ENCODE data around the gene SEPTIN8. TPM values are rescaled to one million over a fixed set of nuclear protein-coding genes. Genes with fewer than 3 reads are reported as not detected.
A peak's percentile ranks its signal among the peaks of the same experiment; 100 is the strongest.

The SEPTIN8 gene
- total and polyA plus RNA-seq, 12 donors = 11.3 to 41.8 (median 30.4) TPM

GRCh38 chr5:132767150-132767549 is 9.9 kb downstream of the SEPTIN8 start:
- TF ChIP-seq CTCF (IDR thresholded peaks at IDR 0.05) = no peak
- no peak for DNase-seq
- peak in 1 of 8 donors; percentile 5 for ATAC-seq

GRCh38 chr5:132766806-132767055 is 10.3 kb downstream of the SEPTIN8 start:
- WGBS, 2 donors = 86 to 93% methylated on average over 1 of the region's 1 CpG
- no peak overlapping the region for H3K4me3 ChIP-seq
- intact Hi-C loops (cut with DNase I) = no loop called here
- DNase-seq (no peak), ATAC-seq (no peak)
- no peaks in the 10 kb centered on the region for H3K9me3 ChIP-seq
- no peak for TF ChIP-seq CTCF (IDR thresholded peaks at IDR 0.05)
- H3K27me3 ChIP-seq = no peaks in the 10 kb centered on the region
- H3K27ac ChIP-seq = peak overlapping the region in 1 of 10 donors; percentile 40
- peaks cover 0 to 38% (median 28%) of the 10 kb centered on the region in 9 donors for H3K36me3 ChIP-seq
- H3K4me1 ChIP-seq = peaks cover 21 to 66% (median 50%) of the 10 kb centered on the region in 9 donors

More at GRCh38 chr5:132767150-132767549, 9.9 kb downstream of the SEPTIN8 start:
- whole genome bisulfite sequencing, 2 donors = 24 to 26% methylated on average over 2 of the region's 2 CpGs
- no peaks in the 10 kb centered on the region for H3K27me3 ChIP-seq
- H3K9me3 ChIP-seq = no peaks in the 10 kb centered on the region
- H3K36me3 ChIP-seq = peaks cover 0 to 33% (median 23%) of the 10 kb centered on the region in 9 donors
- peak overlapping the region in 1 of 10 donors; percentile 5 for H3K4me3 ChIP-seq
- intact Hi-C loops (cut with DNase I) = no loop called here
- peaks cover 24 to 71% (median 54%) of the 10 kb centered on the region in 9 donors for H3K4me1 ChIP-seq
- peak overlapping the region in 6 of 10 donors; percentile 23 to 64 (median 35) for H3K27ac ChIP-seq

- H3K9me3 ChIP-seq = no peaks in the 10 kb centered on the region
- no peak for TF ChIP-seq CTCF (IDR thresholded peaks at IDR 0.05)
- WGBS, 2 donors = 86 to 89% methylated on average over 14 of the region's 14 CpGs
- no peaks in the 10 kb centered on the region for H3K27me3 ChIP-seq
- ATAC-seq = no peak
- no peak overlapping the region for H3K27ac ChIP-seq
- intact Hi-C loops (cut with DNase I) = no loop called here
- H3K4me1 ChIP-seq = peaks cover 17 to 61% (median 45%) of the 10 kb centered on the region in 9 donors
- no peak for DNase-seq
- peaks cover 0 to 43% (median 33%) of the 10 kb centered on the region in 9 donors for H3K36me3 ChIP-seq
- H3K4me3 ChIP-seq = no peak overlapping the region
Observed at GRCh38 chr5:132766020-132766805, 10.8 kb downstream of the SEPTIN8 start.

- peak in 1 of 2 donors; percentile 42 for DNase-seq
- 80 to 82% methylated on average over 12 of the region's 12 CpGs for WGBS, 2 donors
- Histone ChIP-seq H3K27ac (peak overlapping the region in 1 of 10 donors; percentile 15), H3K4me3 (no peak overlapping the region), H3K27me3 (no peaks in the 10 kb centered on the region), H3K36me3 (peaks cover 0 to 50% (median 40%) of the 10 kb centered on the region in 9 donors), H3K9me3 (no peaks in the 10 kb centered on the region), H3K4me1 (peaks cover 14 to 54% (median 37%) of the 10 kb centered on the region in 9 donors)
- intact Hi-C loops (cut with DNase I) = no loop called here
- no peak for TF ChIP-seq CTCF (IDR thresholded peaks at IDR 0.05)
- peak in 2 of 8 donors; percentile 21 to 50 for ATAC-seq
Observed at GRCh38 chr5:132765311-132766019, 11.6 kb downstream of the SEPTIN8 start.

Data from heart right ventricle (tissue), 16 donors.